HUES48 (cell line): Measurements from ENCODE around the gene RAD51B.
A peak's percentile ranks its signal among the peaks of the same experiment; 100 is the strongest.

Experiments used
- H3K27ac ChIP-seq: one replicate; pipeline ENCODE4 v1.7.0; 2013; ENCODE audit warnings: low read depth, low read length, inconsistent platforms
- H3K27me3 ChIP-seq: 2 replicates; pipeline ENCODE4 v1.6.1; 2013; ENCODE audit warnings: mild to moderate bottlenecking, low read length; ENCODE audit not compliant: control insufficient read depth, insufficient read depth
- H3K36me3 ChIP-seq: 2 replicates; pipeline ENCODE4 v1.6.1; 2013; ENCODE audit warnings: low read length; ENCODE audit not compliant: control insufficient read depth, insufficient read depth
- H3K4me1 ChIP-seq: 2 replicates; pipeline ENCODE4 v1.6.1; 2013; ENCODE audit warnings: mild to moderate bottlenecking, low read length; ENCODE audit not compliant: control insufficient read depth, insufficient read depth
- H3K4me3 ChIP-seq: 2 replicates; pipeline ENCODE4 v1.5.1; 2013; ENCODE audit warnings: mild to moderate bottlenecking, low read depth, low read length
- H3K9ac ChIP-seq: 2 replicates; pipeline ENCODE4 v1.6.1; 2013; ENCODE audit warnings: mild to moderate bottlenecking, low read depth, low read length, moderate library complexity
- H3K9me3 ChIP-seq: 2 replicates; pipeline ENCODE4 v1.6.1; 2013; ENCODE audit warnings: low read length; ENCODE audit not compliant: control insufficient read depth, insufficient read depth

RAD51B gene

DNA sequence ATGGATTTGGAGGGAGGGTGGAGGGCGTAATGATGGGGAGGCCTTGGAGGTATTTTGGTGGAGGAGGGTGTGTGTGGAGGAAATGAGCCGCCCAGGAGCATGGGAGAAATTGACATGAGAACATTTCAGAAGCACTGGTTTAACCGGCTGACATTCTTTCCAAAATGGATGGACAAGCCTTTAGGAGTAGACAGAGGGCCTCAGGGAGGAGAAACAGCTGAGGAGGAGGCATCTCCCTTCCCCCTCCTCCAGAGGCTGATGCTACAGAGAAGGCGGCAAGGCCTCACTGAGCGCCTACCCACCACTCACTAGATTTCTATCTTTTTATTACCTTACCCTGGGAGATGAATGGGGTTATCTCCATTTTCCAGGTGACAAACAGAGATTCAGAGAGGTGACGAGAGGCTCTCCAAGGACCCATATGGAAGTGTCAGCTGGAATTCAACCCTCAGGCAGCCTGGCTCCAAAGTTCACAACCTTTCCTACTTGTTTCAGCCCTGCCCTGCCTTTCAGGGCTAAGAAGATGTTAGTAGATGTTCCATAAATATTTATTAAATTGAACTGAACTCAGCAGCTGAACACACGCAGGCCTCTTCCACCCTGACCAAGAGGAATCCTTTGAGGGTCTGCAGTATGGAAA is 683.7 kb downstream of the RAD51B start:
- Histone ChIP-seq H3K4me1 (peaks cover 18% of the 10 kb centered on the region), H3K36me3 (no peaks in the 10 kb centered on the region), H3K4me3 (no peak overlapping the region), H3K27ac (no peak overlapping the region), H3K9ac (no peak overlapping the region), H3K9me3 (no peaks in the 10 kb centered on the region), H3K27me3 (no peaks in the 10 kb centered on the region)

DNA sequence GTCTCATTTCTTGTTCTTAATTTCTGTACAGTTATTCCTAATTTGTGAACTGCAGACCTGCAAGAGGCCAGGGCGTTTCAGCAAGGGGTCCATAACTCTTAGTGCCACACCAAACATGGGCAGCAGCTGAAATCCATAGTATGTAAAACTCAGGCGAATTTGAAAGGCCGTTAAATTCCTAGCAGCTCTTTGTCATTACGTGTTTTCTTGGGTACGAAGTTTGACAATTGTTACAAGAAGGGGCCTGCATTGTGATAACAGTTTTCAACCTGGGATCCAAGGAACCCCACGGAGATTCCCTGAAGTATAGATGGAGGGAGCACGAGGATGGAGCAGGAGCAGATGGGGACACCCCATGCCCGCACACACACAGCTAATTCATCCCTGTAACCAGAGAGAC is 685.3 kb downstream of the RAD51B start:
- no peaks in the 10 kb centered on the region for H3K27me3 ChIP-seq
- H3K36me3 ChIP-seq = no peaks in the 10 kb centered on the region
- peak overlapping the region; percentile 8; the same call in 1 of the 2 replicates for H3K9ac ChIP-seq

DNA sequence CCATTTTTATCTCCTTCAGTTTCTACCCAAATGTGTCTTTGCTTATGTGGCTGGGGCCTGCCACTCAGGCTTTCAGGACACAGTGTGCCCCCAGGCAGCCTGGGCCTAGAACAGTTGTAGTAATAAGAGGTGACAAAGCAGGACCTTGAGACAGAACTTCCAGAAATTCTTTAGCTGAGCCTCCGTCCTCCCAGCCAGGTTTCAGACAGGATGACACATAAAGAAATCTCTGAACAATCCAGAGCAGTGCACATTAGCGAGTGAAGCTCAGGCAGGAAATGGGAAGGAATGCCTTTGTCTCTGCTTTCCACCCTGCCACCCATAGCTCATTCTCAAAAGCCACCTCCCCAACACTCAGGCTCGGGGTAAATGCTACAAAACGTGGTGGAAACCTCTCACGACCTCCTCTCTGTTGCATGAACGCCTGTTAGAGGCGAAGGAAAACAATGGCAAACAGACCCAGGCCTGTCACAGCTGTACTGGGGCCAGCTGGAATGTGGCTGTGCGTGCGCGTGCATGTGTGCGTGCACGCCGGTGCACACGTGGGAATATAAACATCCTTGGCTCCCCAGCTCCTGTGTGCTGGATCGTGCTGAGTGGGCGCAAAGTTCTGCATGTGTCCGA is 686.6 kb downstream of the RAD51B start:
- H3K9ac ChIP-seq = no peak overlapping the region
- no peak overlapping the region for H3K27ac ChIP-seq
- no peak overlapping the region for H3K4me3 ChIP-seq

More for the DNA sequence above, 685.3 kb downstream of the RAD51B start:
- H3K27ac ChIP-seq = peak overlapping the region; percentile 23
- H3K4me1 ChIP-seq = peaks cover 18% of the 10 kb centered on the region
- H3K4me3 ChIP-seq = no peak overlapping the region
- H3K9me3 ChIP-seq = no peaks in the 10 kb centered on the region

DNA sequence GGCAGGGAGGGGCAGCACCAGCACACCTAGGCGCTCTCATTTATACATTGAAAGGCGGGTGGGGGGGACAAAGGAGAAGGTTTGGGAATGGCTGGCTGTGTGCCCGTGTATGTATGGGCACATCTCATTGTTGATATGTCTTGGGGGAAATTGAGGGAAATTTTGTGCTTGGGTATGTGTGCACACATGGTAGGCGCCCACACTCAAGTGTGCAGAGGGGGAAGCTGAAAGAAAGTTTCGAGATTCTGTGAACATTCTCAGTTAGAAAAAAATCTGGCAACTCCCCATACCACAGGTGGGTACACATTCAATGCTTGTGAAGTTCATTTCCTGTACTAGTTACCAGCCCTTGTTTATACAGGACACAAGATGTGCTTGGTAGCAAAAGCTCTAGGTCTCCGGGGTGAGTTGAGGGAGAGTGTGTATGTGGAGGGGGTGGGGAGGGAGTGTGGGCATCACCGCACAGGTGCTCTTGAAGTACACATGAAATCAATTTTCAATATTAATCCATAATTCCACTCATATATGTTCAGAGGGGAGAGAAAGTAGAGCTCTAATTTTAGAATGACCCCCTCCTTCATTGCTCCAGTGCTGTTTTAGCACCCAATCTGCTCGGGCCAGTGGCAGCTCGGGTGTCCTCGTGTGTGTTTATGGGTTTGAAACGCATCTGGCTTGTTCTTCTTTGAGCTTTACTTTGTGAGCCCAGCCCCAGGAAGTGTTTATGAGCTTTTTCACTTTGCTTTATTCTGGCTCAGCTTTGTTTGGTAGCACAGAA is 687.3 kb downstream of the RAD51B start:
- Histone ChIP-seq H3K27ac (no peak overlapping the region), H3K36me3 (no peaks in the 10 kb centered on the region), H3K4me3 (no peak overlapping the region), H3K9me3 (no peaks in the 10 kb centered on the region), H3K4me1 (peaks cover 18% of the 10 kb centered on the region), H3K9ac (no peak overlapping the region), H3K27me3 (no peaks in the 10 kb centered on the region)

More for the DNA sequence above, 686.6 kb downstream of the RAD51B start:
- H3K4me1 ChIP-seq = peaks cover 18% of the 10 kb centered on the region
- H3K9me3 ChIP-seq = no peaks in the 10 kb centered on the region
- H3K27me3 ChIP-seq = no peaks in the 10 kb centered on the region
- no peaks in the 10 kb centered on the region for H3K36me3 ChIP-seq

DNA sequence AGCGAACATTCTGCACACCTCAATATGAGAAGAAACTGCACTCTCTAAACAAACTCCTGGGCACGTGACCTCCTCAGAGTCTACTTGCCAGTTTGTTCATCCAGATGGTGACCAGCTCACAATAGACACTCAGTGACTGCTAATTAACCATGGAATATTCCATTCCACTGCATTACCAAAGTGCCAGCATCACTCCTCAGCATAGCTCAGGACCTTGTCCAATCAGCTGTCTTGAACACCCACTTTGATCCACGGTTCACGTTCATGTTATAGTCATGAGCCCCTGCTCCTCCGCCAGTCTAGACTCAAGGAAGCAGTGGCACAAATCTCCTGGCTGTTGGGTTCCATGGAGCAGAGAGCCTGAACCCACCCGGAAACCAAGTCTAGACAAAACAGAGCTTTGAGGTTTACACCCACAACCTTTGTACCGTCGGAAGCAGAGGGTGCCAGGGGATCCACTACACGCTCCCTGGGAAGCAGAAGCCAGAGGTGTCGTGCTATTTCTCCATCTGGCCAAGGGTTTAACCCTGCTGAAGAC is 688.0 kb downstream of the RAD51B start:
- Histone ChIP-seq H3K9ac (no peak overlapping the region), H3K27ac (no peak overlapping the region), H3K9me3 (no peaks in the 10 kb centered on the region), H3K27me3 (no peaks in the 10 kb centered on the region), H3K36me3 (no peaks in the 10 kb centered on the region), H3K4me3 (no peak overlapping the region), H3K4me1 (peaks cover 18% of the 10 kb centered on the region)

DNA sequence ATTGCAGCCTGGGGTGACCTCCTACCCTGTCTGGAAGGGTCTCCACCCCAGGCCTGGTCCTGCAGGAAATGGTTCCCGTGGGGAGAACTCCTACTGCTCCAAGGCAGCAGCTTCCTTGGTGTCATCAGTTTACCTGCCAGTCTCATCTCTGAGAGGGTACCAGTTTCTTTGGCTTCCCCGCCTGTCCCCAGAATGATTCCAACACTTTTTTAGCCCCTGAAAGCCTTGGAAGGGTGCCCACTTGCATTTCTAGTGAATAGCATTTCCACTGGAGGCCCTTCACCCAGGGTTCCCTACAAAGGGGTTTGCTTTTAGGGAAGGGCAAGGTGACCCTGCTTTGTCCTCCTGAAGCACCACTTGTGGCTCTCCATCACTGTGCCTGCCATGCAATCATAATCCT is 689.0 kb downstream of the RAD51B start:
- no peaks in the 10 kb centered on the region for H3K27me3 ChIP-seq
- H3K27ac ChIP-seq = no peak overlapping the region
- no peaks in the 10 kb centered on the region for H3K36me3 ChIP-seq
- H3K4me1 ChIP-seq = peaks cover 18% of the 10 kb centered on the region
- H3K4me3 ChIP-seq = no peak overlapping the region
- H3K9me3 ChIP-seq = no peaks in the 10 kb centered on the region
- H3K9ac ChIP-seq = no peak overlapping the region

DNA sequence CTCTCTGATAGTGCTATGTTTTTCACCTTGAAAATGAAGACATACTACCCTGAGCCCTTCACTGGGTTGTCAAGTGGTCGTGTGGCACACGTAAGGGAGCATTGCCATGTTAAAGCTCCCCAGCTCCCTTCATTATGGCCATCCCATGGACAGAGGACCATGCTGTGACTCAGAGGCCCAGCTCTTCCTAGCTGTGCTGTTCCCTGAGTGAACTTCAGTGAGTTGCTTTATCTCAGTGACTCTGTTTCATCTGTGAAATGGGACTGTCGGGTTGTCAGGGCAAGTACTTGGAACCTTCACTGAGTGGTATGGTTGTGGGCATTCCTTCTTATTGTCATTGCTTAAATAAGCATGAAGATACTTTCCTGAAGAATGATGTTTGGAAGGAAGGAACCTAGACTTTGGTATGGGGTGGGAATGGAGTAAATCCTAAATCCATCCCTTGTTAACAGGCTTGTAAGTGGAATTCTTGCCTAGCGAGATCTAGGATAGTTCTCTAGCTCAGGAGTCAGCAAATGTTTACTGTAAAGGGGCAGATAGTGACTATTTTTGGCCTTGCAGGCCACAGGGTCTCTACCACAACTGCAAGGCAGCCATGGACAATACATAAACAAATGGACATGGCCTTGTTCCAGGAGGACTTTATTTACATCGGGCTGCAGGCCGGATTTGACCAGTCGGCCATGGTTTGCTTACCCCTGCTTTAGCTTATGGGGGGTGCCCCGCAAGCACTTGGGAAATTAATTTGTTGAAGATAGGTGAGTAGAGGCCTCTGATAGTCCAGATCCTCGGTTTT is 689.8 kb downstream of the RAD51B start:
- H3K4me1 ChIP-seq = peaks cover 15% of the 10 kb centered on the region
- H3K9ac ChIP-seq = no peak overlapping the region
- H3K27ac ChIP-seq = no peak overlapping the region

DNA sequence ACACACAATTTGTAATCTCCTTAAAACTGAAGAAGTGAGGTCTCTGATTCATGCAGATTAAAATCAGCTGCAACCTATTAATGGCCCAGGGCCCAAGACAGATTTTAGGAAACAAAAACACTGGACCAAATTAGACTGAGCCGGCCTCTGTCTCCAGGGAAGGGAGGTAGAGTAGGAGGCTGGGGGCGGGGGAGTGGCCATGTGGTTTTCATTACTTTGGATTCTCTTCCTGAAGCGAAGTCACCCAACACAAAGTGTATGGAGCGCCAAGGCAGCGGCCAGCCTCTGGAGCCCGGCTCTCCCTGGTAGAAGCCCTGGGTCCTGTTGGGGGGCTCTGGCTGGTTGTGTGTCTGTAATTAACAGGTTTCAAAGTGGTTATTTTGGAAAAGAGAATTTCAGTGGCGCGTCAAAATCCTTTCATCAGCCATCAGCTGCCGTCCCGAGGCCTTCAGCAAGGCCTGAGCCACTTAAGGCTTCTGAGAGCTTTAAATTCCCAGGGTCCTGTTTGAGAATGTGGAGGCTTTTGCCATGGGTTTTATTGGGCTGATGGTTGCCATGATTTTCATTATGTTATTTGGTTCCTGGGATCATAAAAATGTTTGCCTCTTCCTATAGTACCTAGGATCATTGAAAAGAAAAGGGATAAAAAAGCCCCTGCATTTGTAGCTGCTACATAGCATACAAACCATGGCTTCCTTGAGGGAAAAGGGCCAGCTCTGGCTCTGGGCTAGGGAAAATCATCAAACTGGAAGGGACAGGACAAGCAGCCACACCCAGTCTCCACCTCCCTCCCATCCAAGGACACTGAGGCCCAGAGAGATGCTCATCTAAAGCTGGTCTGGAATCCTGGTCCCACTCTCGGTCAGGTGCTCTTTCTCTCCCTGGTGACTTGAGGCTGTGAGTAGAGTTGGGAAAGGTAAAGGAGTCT is 690.9 kb downstream of the RAD51B start:
- Histone ChIP-seq H3K4me1 (peaks cover 6% of the 10 kb centered on the region), H3K27ac (no peak overlapping the region), H3K27me3 (no peaks in the 10 kb centered on the region), H3K4me3 (no peak overlapping the region), H3K9me3 (no peaks in the 10 kb centered on the region), H3K9ac (no peak overlapping the region), H3K36me3 (no peaks in the 10 kb centered on the region)

More for the DNA sequence above, 689.8 kb downstream of the RAD51B start:
- Histone ChIP-seq H3K36me3 (no peaks in the 10 kb centered on the region), H3K27me3 (no peaks in the 10 kb centered on the region), H3K4me3 (no peak overlapping the region), H3K9me3 (no peaks in the 10 kb centered on the region)

DNA sequence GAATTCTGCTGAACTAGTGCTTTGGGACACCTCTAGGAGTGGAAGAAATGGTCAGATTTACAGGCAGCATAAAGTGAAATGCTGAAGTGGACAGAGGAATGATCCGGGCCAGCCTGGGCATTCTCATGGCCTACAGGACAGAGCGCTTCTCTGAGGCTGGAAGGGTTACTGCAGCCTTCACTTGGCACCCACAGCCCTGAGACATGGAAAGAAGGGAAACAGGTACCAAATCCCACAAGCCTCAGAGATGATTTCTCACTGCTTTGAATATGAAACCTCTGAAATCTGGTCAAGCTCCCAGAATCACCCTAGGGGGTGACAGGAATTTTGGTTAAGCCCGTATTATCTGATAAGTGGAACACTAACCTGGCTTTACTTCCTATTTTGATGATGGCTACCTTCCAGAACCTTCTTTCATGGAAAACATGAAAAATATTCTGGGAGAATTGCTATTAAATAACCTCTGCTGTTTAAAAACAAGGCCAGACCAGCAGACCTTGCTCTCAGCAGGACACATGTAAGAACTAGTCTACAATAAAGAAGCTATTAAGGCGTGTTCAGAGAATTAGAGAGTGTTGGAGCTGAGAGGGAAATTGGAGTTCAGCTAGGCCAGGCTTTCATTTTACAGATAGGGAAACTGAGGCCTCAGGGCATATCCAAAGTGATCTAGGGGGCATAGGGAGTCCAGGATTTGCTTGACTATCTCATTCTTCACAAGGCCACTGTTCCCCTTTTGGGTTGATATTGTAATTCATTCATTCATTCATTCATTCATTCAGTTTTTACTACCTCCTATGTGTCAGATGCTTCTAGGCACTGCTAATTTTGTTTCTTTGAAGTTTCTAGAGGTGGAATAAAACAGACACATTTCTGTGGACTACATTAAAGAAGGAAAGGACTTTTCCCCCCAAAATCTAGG is 691.8 kb downstream of the RAD51B start:
- no peaks in the 10 kb centered on the region for H3K27me3 ChIP-seq
- H3K36me3 ChIP-seq = no peaks in the 10 kb centered on the region
- H3K4me3 ChIP-seq = no peak overlapping the region
- H3K27ac ChIP-seq = no peak overlapping the region
- no peaks in the 10 kb centered on the region for H3K9me3 ChIP-seq
- no peak overlapping the region for H3K9ac ChIP-seq
- H3K4me1 ChIP-seq = no peaks in the 10 kb centered on the region
